NCI-H146 treated with DMSO at 0.1 percent for 48 hours (cell line): ENCODE results near the gene LRMDA.
"Not testable (repeated sequence)": the region's sequence is repeated elsewhere in the genome, so short reads cannot be mapped to it uniquely, and the experiment has no call there.

Experiments
- DNase-seq: peaks from one replicate; lab custom pipeline; 2025; ENCODE audit not compliant: unreplicated experiment; lab: John Stamatoyannopoulos, UW

LRMDA gene

DNA sequence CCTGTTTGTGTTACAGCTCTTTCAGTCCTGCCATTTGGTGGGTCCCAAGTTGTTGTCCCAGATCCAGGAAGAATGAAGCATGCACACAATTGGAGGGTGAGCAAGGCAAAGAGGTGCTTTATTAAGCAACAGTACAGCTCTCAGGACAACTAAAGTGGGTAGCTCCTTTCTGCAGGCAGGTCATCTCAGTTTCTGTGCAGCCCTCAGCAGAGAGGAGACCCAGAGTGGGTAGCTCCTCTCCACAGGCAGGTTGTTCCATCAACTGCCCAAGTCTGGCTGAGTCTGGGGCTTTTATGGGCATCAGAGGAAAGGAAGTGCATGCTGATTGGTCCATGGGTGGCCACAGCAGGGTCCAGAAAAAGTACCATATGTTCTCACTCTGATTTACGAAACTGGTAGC is 624.5 kb downstream of the LRMDA start:
- no peak for DNase-seq

- DNase-seq = not testable (repeated sequence)
Observed at GRCh38 chr10:76060993-76061392, 629.6 kb downstream of the LRMDA start.

DNA sequence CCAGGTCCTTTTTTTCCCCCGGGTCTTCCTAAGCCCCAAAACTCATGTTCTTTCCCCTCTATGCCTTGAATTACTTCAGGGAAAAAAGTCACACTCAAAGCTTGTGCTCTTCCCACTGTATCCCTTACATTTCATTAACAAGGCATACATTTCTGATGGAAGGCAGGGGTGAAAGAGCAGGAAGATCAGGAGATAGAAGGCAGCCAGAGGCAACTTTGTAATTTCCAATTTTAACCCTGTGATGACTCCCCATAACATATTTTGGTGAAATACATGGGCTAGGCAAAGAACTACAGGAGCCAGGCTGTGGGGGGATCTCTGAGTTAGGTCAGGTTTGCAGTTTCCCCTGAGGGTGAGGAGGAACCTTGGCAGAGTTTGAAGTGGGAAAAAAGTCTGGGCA is 635.0 kb downstream of the LRMDA start:
- DNase-seq = no peak

DNA sequence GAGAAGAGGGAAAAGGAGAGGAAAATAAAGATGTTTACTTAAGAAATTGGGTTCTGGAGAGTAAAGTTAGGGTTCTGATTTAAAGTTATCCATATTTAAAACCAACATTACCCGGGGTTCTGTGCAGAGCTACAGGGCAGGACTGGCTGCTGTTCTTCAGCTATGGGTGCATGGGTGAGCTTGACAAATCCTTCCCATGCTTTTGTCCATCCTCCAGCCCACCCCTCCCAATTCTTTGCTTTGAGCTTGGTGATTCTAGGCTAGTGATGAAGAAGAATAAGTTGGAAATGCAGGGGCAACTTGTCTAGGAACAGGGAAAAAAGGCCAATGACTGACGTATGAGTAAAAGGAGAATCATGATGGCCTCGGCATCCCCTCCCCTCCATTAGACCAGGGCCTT is 636.0 kb downstream of the LRMDA start:
- no peak for DNase-seq

DNA sequence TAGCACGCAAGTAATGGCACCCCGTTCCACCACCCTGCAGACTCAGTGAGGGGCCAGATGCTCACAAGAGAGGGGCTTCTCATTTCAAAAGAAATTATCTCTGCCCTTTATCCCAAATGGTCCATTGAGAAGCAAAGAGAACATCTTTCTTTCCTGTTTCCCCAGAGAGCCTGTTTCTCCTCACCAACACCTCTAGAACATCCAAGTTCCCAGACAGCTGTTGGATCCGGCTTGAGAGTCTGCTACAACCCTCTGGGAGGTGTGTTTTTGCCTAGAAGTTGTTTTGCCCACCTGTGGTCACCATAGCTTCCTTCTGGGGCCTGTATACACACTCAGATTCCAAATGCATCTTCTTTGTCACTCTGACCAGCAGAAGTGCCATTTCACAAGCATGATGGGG is 637.4 kb downstream of the LRMDA start:
- no peak for DNase-seq

DNA sequence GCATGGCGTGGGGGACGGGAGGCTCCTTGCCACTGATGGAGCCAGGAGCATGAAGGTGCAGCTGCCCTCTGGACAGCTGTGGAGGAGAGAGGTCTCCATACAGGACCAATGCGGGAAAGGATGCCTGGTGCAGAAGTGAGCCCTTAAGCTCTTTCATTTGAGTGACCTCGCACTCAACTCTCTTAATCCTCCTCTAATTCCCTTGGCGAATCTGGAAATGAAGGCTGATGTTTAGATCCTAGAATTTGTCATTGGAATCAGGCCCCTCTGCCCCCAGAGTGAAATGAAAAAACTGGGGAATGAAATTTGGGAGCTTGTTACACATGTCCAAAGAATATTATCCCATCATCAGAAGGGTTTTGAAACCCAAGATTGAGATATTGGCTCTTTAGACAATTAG is 639.5 kb downstream of the LRMDA start:
- DNase-seq = no peak

DNA sequence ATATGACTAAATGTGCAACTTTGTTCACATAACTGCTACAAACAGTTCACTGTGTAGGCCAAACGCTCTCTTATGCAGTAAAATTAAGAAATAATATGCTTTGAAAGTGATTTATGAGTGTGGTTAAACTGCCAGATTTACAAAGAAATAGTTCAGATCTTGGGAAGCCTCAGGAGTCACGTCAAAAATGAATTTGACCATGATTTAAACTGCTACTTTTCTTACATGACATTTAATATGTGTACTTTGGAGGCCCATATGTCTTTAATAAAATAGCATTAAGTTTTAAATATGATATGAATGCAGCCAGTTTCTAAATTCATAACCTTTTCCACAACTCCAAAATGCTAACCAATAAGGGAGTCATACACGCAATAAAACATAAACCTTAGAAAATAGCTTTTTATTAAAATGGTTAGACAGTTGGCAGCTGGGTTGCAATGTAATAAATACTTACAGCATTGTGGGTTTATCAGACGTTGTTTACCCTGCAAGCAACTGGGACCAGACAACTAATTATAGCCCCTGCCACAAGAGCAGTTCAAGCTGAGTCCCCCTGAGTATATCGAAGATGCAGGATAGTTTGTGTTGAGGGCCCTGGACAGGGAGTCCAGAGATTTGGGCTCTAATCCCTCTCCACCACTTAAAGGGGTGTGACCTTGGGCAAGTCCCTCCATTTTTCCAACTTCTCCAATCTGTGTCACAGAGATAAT is 640.4 kb downstream of the LRMDA start:
- no peak for DNase-seq

DNA sequence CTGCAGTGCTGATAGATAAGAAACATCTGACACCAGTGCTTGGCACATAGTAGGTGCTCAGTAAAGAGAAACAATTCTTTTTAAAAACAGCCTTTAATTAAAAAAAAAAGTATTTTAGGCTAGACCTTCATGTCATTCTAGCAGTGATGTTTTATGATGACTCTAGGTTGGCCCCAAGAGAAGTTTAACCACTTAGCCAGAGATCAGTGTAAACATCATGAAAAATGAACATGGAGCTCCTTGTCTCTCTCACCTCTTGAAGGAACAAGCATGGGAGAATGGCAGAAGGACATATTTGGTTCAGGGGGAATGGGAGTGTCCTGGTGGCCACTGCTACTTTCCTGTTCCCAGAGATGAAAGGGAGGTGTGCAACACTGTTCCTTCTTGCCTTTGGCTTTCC is 641.0 kb downstream of the LRMDA start:
- DNase-seq = no peak

GRCh38 chr10:76073524-76073923 is 642.1 kb downstream of the LRMDA start:
- no peak for DNase-seq

GRCh38 chr10:76074659-76075058 is 643.2 kb downstream of the LRMDA start:
- DNase-seq = no peak

DNA sequence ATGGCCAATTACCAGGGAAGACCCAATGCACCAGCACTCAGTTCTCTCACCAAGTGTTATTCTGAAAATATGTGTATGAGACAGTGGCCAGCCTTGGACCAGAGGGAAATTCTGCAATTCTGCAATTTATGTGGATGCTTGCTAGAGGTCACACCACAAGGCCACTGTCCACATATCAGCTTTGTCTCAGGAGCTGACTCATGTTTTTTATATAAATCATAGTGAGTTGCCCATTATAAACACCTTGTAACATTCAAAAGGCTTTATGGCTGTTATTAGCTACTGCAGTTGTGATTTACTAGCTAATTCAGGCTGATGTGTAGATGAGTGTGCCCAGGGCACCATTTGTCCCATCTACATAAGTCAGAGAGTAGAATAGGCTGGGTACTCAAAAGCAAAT is 649.0 kb downstream of the LRMDA start:
- no peak for DNase-seq

- no peak for DNase-seq
Observed at GRCh38 chr10:76080991-76081390, 649.6 kb downstream of the LRMDA start.

- DNase-seq = no peak
Observed at GRCh38 chr10:76082232-76082631, 650.8 kb downstream of the LRMDA start.

- DNase-seq = no peak
Observed at GRCh38 chr10:76082956-76083355, 651.5 kb downstream of the LRMDA start.

DNA sequence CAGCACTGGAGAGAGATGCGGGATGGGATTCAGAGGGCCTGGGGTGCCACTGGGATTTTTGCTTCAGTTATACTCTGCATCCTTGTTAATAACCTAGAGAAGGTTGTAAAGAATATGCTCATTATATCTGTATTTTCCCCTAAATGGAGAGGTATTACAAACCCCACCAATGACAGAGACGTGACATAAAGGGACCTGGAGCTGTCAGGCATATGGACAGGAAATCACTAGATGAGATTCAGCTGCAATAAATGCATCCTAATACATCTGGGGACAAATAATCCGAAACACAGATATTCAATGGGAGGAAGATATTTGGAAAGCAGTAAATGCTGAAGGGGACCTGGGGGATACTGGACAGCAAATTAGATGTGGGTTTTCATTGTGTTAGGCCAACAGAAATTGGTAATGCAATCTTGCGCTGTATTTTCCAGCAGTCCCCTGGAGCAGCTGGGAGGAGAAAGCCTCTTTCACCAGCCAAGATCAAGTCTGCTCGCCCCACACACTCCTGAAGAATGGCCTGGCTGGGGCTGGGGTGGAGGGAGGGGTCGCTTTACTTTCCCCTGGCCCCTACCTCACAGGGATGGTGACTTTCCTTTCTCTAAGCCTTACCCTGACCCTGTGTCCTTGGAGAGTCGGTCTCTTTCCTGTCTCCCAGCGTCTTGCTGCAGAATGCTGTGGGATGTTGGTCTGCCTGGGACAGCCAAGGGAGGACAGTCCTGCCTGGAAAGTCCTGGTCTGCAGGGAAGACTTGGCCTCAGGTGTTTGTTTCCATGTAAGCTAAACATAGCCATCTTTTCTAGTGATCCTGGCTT is 653.8 kb downstream of the LRMDA start:
- DNase-seq = no peak

DNA sequence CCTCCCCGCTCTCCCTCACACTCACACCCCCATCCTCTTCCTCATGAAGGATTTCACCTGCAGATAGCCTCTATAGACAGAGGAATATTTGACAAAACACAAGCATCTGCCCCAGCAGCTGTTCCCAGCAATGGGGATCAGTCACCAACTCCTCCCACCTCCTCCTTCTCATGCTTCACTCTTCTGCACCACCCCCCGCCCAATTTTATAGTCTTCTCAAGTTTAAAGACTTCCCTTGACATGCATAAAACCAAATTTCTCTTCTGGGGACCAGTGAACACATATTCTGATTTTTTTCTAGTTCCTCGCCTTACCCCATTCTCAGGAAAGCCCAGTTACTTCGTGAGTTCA is 654.4 kb downstream of the LRMDA start:
- no peak for DNase-seq

- DNase-seq = no peak
Observed at GRCh38 chr10:76086170-76086760, 654.8 kb downstream of the LRMDA start.

DNA sequence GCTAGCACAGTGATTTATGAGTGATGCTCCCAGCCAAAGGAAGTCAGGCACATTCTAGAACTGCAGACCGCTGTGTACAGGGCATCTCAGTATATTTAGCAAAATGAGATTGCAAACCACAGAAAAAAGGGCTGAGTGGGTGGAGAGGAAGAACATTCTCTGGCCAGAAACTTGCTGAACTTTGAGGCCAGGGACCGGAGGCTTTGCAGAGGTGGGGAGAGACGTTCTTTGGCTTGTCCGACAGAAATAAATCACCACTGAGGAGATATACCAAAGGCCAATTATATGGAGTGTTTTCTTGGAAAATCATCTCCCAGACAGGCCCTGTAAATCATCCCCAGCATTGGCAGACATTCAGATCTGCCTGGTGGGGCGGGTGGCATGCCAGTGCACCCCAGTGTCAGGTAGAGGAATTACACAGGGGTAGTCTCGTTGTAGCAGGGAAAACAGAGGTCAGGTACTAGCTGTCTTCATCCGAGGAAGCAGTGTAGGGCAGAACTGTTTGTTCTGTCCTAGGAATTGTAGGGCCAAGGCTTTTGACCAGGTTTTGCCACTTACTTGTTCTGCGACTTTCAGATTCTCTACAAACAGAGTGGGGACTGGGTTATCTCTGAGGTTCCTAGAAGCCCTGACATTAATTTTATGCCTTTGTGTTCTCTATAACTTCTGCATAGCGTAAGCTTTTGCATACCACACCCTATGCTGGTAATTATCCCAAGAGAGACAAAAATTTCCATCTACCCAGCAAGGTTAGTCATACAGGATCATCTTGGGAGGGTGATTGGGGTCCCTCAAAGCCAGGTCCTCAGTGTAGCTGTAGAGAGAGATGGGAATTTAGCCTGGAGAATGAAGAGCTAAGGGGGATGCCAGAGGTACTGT is 655.6 kb downstream of the LRMDA start:
- DNase-seq = peak; percentile 27

DNA sequence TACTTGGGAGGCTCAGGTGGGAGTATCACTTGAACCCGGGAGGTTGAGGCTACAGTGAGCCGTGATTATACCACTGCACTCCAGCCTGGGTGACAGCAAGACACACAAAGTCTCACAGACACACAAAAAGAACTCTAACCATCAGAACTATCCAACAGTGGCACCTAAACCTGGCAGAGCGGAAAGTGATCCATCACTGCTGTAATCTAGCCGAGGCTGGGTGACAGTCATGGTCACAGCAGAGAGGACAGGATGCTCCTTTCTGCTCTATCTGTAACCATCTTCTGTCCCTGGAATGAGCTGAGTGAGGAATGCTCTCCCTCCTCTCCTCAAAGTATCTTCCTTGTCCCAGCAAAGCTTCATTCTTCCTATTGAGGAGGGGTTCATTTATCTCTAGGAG is 656.6 kb downstream of the LRMDA start:
- no peak for DNase-seq

- no peak for DNase-seq
Observed at GRCh38 chr10:76088980-76089379, 657.6 kb downstream of the LRMDA start.

GRCh38 chr10:76089556-76090180 is 658.2 kb downstream of the LRMDA start:
- peak; percentile 26 for DNase-seq
